GM23338 (cell line): ENCODE results near the gene LFNG. TPM values are rescaled to one million over a fixed set of nuclear protein-coding genes. Genes with fewer than 3 reads are reported as not detected.

Experiments used
- ATAC-seq: fragments of 200-7000 bp; cut with Tn5 transposase; 3 replicates; pipeline ENCODE4 v1.9.1; 2020
- DNase-seq: peaks from one replicate; pipeline ENCODE4 v3.0.0-alpha.2; 2015; ENCODE audit warnings: low spot score
- H2AFZ ChIP-seq: fragments of 200-600 bp; sonication (generic); 2 replicates; pipeline ENCODE4 v1.8.0; 2016; ENCODE audit warnings: antibody characterized with exemption, mild to moderate bottlenecking, moderate library complexity
- H3F3A ChIP-seq: fragments of 200-600 bp; sonication (generic); replicated peaks from 2 replicates; pipeline ENCODE4 v1.8.0; 2017; ENCODE audit warnings: antibody characterized with exemption, mixed run types, low read depth
- H3K27ac ChIP-seq: fragments of 200-600 bp; sonication (generic); 2 replicates; pipeline ENCODE4 v1.6.1; 2016; ENCODE audit warnings: low read depth
- H3K27me3 ChIP-seq: fragments of 200-600 bp; sonication (generic); 2 replicates; pipeline ENCODE4 v1.8.0; 2016; ENCODE audit warnings: mild to moderate bottlenecking, mixed run types, moderate library complexity; ENCODE audit not compliant: insufficient read depth
- H3K36me3 ChIP-seq: fragments of 200-600 bp; sonication (generic); 2 replicates; pipeline ENCODE4 v1.8.0; 2016; ENCODE audit warnings: mild to moderate bottlenecking; ENCODE audit not compliant: insufficient read depth
- H3K4me1 ChIP-seq: fragments of 200-600 bp; sonication (generic); 2 replicates; pipeline ENCODE4 v1.8.0; 2016; ENCODE audit warnings: mild to moderate bottlenecking, moderate library complexity; ENCODE audit not compliant: insufficient read depth
- H3K4me2 ChIP-seq: fragments of 200-600 bp; sonication (generic); 2 replicates; pipeline ENCODE4 v1.7.1; 2017; ENCODE audit warnings: mixed run types
- H3K4me3 ChIP-seq: fragments of 200-600 bp; sonication (generic); 2 replicates; pipeline ENCODE4 v1.6.1; 2016; ENCODE audit warnings: mixed run types
- H3K79me2 ChIP-seq: fragments of 200-600 bp; sonication (generic); replicated peaks from 2 replicates; pipeline ENCODE4 v1.8.0; 2017; ENCODE audit warnings: mild to moderate bottlenecking; ENCODE audit not compliant: insufficient read depth
- H3K9me2 ChIP-seq: fragments of 200-600 bp; sonication (generic); 2 replicates; pipeline ENCODE4 v1.8.0; 2017; ENCODE audit not compliant: insufficient read depth
- H4K20me1 ChIP-seq: fragments of 200-600 bp; sonication (generic); replicated peaks from 2 replicates; pipeline ENCODE4 v1.8.0; 2017; ENCODE audit warnings: mild to moderate bottlenecking; ENCODE audit not compliant: insufficient read depth
- H3K27ac Mint-ChIP-seq: 2 replicates; pipeline ENCODE4 v1.8.0; 2020; ENCODE audit warnings: inconsistent platforms, mild to moderate bottlenecking, moderate library complexity, mixed read lengths
- H3K27me3 Mint-ChIP-seq: 3 replicates; pipeline ENCODE4 v1.8.0; 2022; ENCODE audit warnings: low read depth, mild to moderate bottlenecking, moderate library complexity, mixed read lengths, inconsistent platforms; ENCODE audit not compliant: insufficient read depth, poor library complexity
- H3K36me3 Mint-ChIP-seq: 3 replicates; pipeline ENCODE4 v1.8.0; 2021; ENCODE audit warnings: low read depth, mild to moderate bottlenecking, inconsistent platforms, moderate library complexity, mixed read lengths
- H3K4me1 Mint-ChIP-seq: 3 replicates; pipeline ENCODE4 v1.8.0; 2020; ENCODE audit warnings: mild to moderate bottlenecking, inconsistent platforms, mixed read lengths
- H3K4me3 Mint-ChIP-seq: 3 replicates; pipeline ENCODE4 v1.8.0; 2021; ENCODE audit warnings: moderate library complexity, mild to moderate bottlenecking, inconsistent platforms, mixed read lengths
- H3K9me3 Mint-ChIP-seq: 3 replicates; pipeline ENCODE4 v1.8.0; 2020; ENCODE audit warnings: moderate library complexity, mild to moderate bottlenecking, inconsistent platforms, mixed read lengths
- CREB1 ChIP-seq: fragments of 250-450 bp; sonication (Bioruptor Pico); IDR thresholded peaks from 2 replicates; pipeline ENCODE4 v1.5.0; 2020; ENCODE audit warnings: low read depth, mild to moderate bottlenecking, moderate library complexity
- EZH2phosphoT487 ChIP-seq: fragments of 200-600 bp; sonication (generic); IDR thresholded peaks from one replicate; pipeline ENCODE4 v1.8.1; 2018; ENCODE audit warnings: antibody characterized with exemption; ENCODE audit not compliant: unreplicated experiment
- JUNB ChIP-seq: IDR thresholded peaks from one replicate; pipeline ENCODE4 v1.6.1; 2016; ENCODE audit warnings: antibody characterized with exemption; ENCODE audit not compliant: unreplicated experiment
- POLR2AphosphoS5 ChIP-seq: IDR thresholded peaks from 2 replicates; pipeline ENCODE4 v1.6.1; 2016; ENCODE audit warnings: antibody characterized with exemption, low read depth
- ZNF114 ChIP-seq: fragments of 250-450 bp; sonication (Bioruptor Pico); IDR thresholded peaks from 2 replicates; pipeline ENCODE4 v1.5.0; 2020; ENCODE audit warnings: mild to moderate bottlenecking, moderate library complexity
- polyA plus RNA-seq: library from polyadenylated mRNA; unstranded; fragments of >200 nt; fragmentation: Nextera tagmentation; extraction: Ambion mirVana; gene quantifications from 2 replicates; pipeline ENCODE4 v1.2.1, GENCODE V29; 2016
- total RNA-seq: library from RNA; depleted of rRNA; stranded (reverse); fragments of >200 nt; shearing (Covaris generic); gene quantifications from 2 replicates; pipeline ENCODE4 v1.2.3, GENCODE V29; 2014
- TF ChIP-seq, protein P1 (sequence below), 2 experiments: fragments of 200-600 bp in 1 of 2; sonication (generic) in 1 of 2; conservative IDR thresholded peaks; 2 replicates each; pipeline versions ENCODE4 v1.5.1 to v1.6.1; 2016 to 2017; ENCODE audit warnings: antibody characterized with exemption in 2 of 2, low read depth in 2 of 2, mild to moderate bottlenecking in 2 of 2, moderate library complexity in 1 of 2

LFNG gene
- total and polyA plus RNA-seq, 2 experiments from 2014 or later: 1.7 to 35.4 TPM

DNA sequence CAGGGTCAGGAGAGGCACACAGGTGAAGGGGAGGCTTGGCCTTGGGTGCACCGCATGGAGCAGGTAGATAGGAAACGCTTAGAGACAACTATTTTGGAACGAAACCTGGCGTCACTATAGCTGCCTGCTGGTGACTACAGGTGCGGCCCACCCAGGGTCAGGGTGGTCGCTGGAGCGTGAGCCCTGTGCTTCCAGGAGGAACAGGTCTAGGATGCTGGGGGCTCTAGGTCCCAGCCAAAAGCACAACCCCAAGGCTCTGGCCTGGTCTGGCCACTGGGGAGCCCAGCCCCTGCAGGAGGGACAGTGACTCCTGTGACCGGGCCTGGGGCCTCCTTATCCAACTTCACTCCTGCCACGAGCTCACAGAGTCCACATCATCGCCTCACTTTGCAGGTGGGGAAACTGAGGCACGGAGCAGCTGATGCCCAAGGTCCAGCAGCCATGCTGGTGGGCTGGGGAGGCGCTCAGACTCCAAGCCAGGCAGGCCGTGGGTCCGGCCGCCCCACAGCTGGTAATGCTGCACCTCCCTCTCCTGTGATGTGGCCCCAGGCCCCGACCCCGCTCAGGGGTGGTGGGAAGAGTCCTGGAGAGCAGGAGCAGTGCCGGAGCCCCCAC lies 9.0 kb downstream of the LFNG start:
- H4K20me1 ChIP-seq: no peaks in the 10 kb centered on the region
- Mint-ChIP-seq H3K27me3 (peaks cover 9% of the 10 kb centered on the region), H3K27ac (no peak overlapping the region), H3K36me3 (peaks cover 12% of the 10 kb centered on the region; the same call in 1 of the 3 replicates), H3K4me1 (peaks cover 24% of the 10 kb centered on the region), H3K9me3 (no peaks in the 10 kb centered on the region), H3K4me3 (no peak overlapping the region)
- peaks cover 27% of the 10 kb centered on the region for H3K4me1 ChIP-seq
- peaks cover 4% of the 10 kb centered on the region; the same call in 1 of the 2 replicates for H3K79me2 ChIP-seq
- H3K27me3 ChIP-seq: no peaks in the 10 kb centered on the region
- no peak overlapping the region for H3K4me2 ChIP-seq
- H3F3A ChIP-seq: no peaks in the 10 kb centered on the region
- no peak overlapping the region for H2AFZ ChIP-seq
- no peak overlapping the region for H3K4me3 ChIP-seq
- peak; percentile 1 for DNase-seq
- ATAC-seq: no peak
- no peaks in the 10 kb centered on the region; the same call in 1 of the 2 replicates for H3K36me3 ChIP-seq
- TF ChIP-seq JUNB: no peak
- TF ChIP-seq EZH2phosphoT487: no peak
- H3K9me2 ChIP-seq: no peaks in the 10 kb centered on the region
- H3K27ac ChIP-seq: no peak overlapping the region

GRCh38 chr7:2529161-2530070 lies 9.8 kb downstream of the LFNG start:
- Histone ChIP-seq H4K20me1 (no peaks in the 10 kb centered on the region), H3F3A (no peaks in the 10 kb centered on the region), H3K9me2 (no peaks in the 10 kb centered on the region), H3K4me2 (no peak overlapping the region), H3K27ac (no peak overlapping the region), H3K4me3 (no peak overlapping the region), H2AFZ (no peak overlapping the region), H3K4me1 (peaks cover 19% of the 10 kb centered on the region), H3K36me3 (no peaks in the 10 kb centered on the region; the same call in 1 of the 2 replicates), H3K27me3 (no peaks in the 10 kb centered on the region), H3K79me2 (peaks cover 4% of the 10 kb centered on the region; the same call in 1 of the 2 replicates)
- DNase-seq: peak; percentile 0
- H3K27ac Mint-ChIP-seq: no peak overlapping the region
- ATAC-seq: no peak
- peaks cover 22% of the 10 kb centered on the region for H3K4me1 Mint-ChIP-seq
- no peaks in the 10 kb centered on the region for H3K9me3 Mint-ChIP-seq
- H3K36me3 Mint-ChIP-seq: peaks cover 12% of the 10 kb centered on the region; the same call in 1 of the 3 replicates
- H3K4me3 Mint-ChIP-seq: no peak overlapping the region
- peaks cover 9% of the 10 kb centered on the region for H3K27me3 Mint-ChIP-seq
- no peak for TF ChIP-seq CREB1 (CRISPR knock-in tag)
- TF ChIP-seq ZNF114 (CRISPR knock-in tag): no peak

DNA sequence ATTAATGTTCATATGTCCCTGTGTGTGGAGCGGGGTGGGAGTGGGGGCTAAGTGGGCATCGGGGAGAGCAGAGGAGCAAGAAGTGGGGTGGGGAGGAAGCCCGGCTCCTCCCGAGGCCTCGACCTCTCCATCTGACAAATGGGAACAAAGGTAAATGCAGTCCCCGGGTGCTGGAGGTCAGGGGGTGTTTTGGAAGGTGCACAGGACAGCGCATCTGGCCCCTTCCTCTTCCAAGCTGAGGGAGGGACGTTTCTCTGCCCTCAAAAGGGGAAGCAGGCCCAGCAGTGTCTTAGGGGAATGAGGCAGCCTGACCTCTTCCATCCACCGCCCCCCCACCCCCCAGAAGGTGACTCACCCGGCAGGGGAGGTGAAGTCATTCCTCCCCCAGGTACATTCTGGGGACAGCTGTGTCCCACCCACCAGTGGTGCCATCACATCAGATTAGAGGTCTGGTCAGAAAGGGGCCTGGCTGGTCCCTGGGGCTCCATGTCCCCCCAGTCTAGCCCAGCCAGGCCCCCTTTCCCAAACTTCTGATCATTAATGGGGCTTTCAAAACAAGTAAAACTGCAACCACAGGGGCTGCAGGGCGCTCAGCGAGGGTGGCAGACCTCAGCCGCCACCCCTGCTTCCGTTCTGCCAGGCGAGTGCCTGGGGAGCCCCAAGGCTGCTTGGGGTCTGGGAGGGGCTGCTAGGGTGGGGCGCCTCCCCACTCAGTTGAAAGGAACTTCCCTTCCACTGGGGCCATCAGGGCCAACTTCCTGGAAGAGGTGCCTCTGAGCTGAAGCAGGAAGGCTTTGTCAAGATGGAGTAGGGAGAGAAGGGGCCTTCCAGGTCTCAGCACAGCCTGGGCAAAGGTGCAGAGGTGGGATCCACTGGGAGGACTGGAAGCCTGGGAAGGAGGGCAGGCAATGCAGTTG lies 10.8 kb downstream of the LFNG start:
- Histone ChIP-seq H3K79me2 (peaks cover 2% of the 10 kb centered on the region; the same call in 1 of the 2 replicates), H3K4me2 (no peak overlapping the region), H4K20me1 (no peaks in the 10 kb centered on the region), H3K36me3 (no peaks in the 10 kb centered on the region; the same call in 1 of the 2 replicates), H3F3A (no peaks in the 10 kb centered on the region), H3K4me1 (peaks cover 14% of the 10 kb centered on the region; the same call in 1 of the 2 replicates), H2AFZ (no peak overlapping the region), H3K27me3 (no peaks in the 10 kb centered on the region), H3K9me2 (no peaks in the 10 kb centered on the region), H3K4me3 (no peak overlapping the region), H3K27ac (0 out of 2 replicates have a peak overlapping the region, but pooled peaks have one; percentile 66)
- ATAC-seq: no peak; the same call in 2 of the 3 replicates
- Mint-ChIP-seq H3K4me3 (no peak overlapping the region), H3K36me3 (peaks cover 12% of the 10 kb centered on the region; the same call in 1 of the 3 replicates), H3K27me3 (peaks cover 9% of the 10 kb centered on the region), H3K27ac (0 out of 2 replicates have a peak overlapping the region, but pooled peaks have one; percentile 52), H3K9me3 (peaks cover 1% of the 10 kb centered on the region; the same call in 1 of the 3 replicates), H3K4me1 (peaks cover 22% of the 10 kb centered on the region)
- no peak for DNase-seq
- TF ChIP-seq JUNB: no peak
- TF ChIP-seq POLR2AphosphoS5: no peak
- TF ChIP-seq CREB1 (CRISPR knock-in tag): no peak
- TF ChIP-seq, protein P1, sequence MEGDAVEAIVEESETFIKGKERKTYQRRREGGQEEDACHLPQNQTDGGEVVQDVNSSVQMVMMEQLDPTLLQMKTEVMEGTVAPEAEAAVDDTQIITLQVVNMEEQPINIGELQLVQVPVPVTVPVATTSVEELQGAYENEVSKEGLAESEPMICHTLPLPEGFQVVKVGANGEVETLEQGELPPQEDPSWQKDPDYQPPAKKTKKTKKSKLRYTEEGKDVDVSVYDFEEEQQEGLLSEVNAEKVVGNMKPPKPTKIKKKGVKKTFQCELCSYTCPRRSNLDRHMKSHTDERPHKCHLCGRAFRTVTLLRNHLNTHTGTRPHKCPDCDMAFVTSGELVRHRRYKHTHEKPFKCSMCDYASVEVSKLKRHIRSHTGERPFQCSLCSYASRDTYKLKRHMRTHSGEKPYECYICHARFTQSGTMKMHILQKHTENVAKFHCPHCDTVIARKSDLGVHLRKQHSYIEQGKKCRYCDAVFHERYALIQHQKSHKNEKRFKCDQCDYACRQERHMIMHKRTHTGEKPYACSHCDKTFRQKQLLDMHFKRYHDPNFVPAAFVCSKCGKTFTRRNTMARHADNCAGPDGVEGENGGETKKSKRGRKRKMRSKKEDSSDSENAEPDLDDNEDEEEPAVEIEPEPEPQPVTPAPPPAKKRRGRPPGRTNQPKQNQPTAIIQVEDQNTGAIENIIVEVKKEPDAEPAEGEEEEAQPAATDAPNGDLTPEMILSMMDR (conservative IDR thresholded peaks at IDR 0.05; ENCODE audit: low read depth in 2 of 2): no peak
